ENCODE results near the gene GGA1. TPM values are rescaled to one million over a fixed set of nuclear protein-coding genes. Genes with fewer than 3 reads are reported as not detected.

GGA1 gene
- total RNA-seq, 3 donors from 2014 or later (not counting 1 experiment from before 2014, with no cell fraction given) = 69.3 to 87.8 (median 80.2) TPM

GRCh38 chr22:37669586-37669985 lies 61.0 kb downstream of the GGA1 start:
- ATAC-seq (no peak), DNase-seq (no peak)
- Histone ChIP-seq H3K9me3 (ENCODE audit: control insufficient read depth, insufficient read depth, low read length) (no peaks in the 10 kb centered on the region), H3K36me3 (ENCODE audit: control insufficient read depth, insufficient read depth, low read length) (peaks cover 6% of the 10 kb centered on the region), H3K27me3 (ENCODE audit: control insufficient read depth, insufficient read depth, low read length) (no peaks in the 10 kb centered on the region), H3K27ac (ENCODE audit: low read length) (no peak overlapping the region), H3K4me1 (ENCODE audit: control insufficient read depth, insufficient read depth, low read length) (peaks cover 29% of the 10 kb centered on the region), H3K4me3 (ENCODE audit: low read length) (no peak overlapping the region)
- WGBS (ENCODE audit: insufficient coverage) = 86% methylated on average over 5 of the region's 6 CpGs
- Mint-ChIP-seq H3K9me3 (no peaks in the 10 kb centered on the region), H3K27ac (no peak overlapping the region), H3K4me1 (peaks cover 11 to 31% of the 10 kb centered on the region in 2 donors), H3K36me3 (no peaks in the 10 kb centered on the region), H3K4me3 (no peak overlapping the region), H3K27me3 (ENCODE audit: low read depth in 2 of 2) (no peaks in the 10 kb centered on the region)
- TF ChIP-seq CTCF (IDR thresholded peaks at IDR 0.05) = no peak
- intact Hi-C loops (cut with micrococcal nuclease) = no loop called here

- peak in 1 of 2 donors; percentile 62 for DNase-seq
- H3K36me3 ChIP-seq (ENCODE audit: control insufficient read depth, insufficient read depth, low read length) = no peaks in the 10 kb centered on the region
- H3K36me3 Mint-ChIP-seq = no peaks in the 10 kb centered on the region
- no peak for TF ChIP-seq CTCF (IDR thresholded peaks at IDR 0.05)
- peaks cover 51% of the 10 kb centered on the region for H3K4me1 ChIP-seq (ENCODE audit: control insufficient read depth, insufficient read depth, low read length)
- peak overlapping the region in 1 of 2 donors; percentile 57 for H3K27ac Mint-ChIP-seq
- H3K4me1 Mint-ChIP-seq = peaks cover 16 to 50% of the 10 kb centered on the region in 2 donors
- WGBS (ENCODE audit: insufficient coverage) = 39% methylated on average over 14 of the region's 15 CpGs
- no peaks in the 10 kb centered on the region for H3K9me3 Mint-ChIP-seq
- no peaks in the 10 kb centered on the region for H3K27me3 Mint-ChIP-seq (ENCODE audit: low read depth in 2 of 2)
- peak overlapping the region; percentile 25 for H3K4me3 Mint-ChIP-seq
- no peak for ATAC-seq
- no peak overlapping the region for H3K27ac ChIP-seq (ENCODE audit: low read length)
- H3K27me3 ChIP-seq (ENCODE audit: control insufficient read depth, insufficient read depth, low read length) = no peaks in the 10 kb centered on the region
- no peak overlapping the region for H3K4me3 ChIP-seq (ENCODE audit: low read length)
- no peaks in the 10 kb centered on the region for H3K9me3 ChIP-seq (ENCODE audit: control insufficient read depth, insufficient read depth, low read length)
- intact Hi-C loops (cut with micrococcal nuclease) = no loop called here
Observed at GRCh38 chr22:37672206-37672919, 63.7 kb downstream of the GGA1 start.

- 44% methylated on average over 11 of the region's 11 CpGs for whole genome bisulfite sequencing (ENCODE audit: insufficient coverage)
- Histone ChIP-seq H3K9me3 (ENCODE audit: control insufficient read depth, insufficient read depth, low read length) (no peaks in the 10 kb centered on the region), H3K27me3 (ENCODE audit: control insufficient read depth, insufficient read depth, low read length) (no peaks in the 10 kb centered on the region), H3K36me3 (ENCODE audit: control insufficient read depth, insufficient read depth, low read length) (no peaks in the 10 kb centered on the region), H3K27ac (ENCODE audit: low read length) (no peak overlapping the region), H3K4me3 (ENCODE audit: low read length) (no peak overlapping the region), H3K4me1 (ENCODE audit: control insufficient read depth, insufficient read depth, low read length) (peaks cover 57% of the 10 kb centered on the region)
- Mint-ChIP-seq H3K4me3 (no peak overlapping the region), H3K36me3 (no peaks in the 10 kb centered on the region), H3K27ac (peak overlapping the region; percentile 57 to 97), H3K9me3 (no peaks in the 10 kb centered on the region), H3K4me1 (peaks cover 18 to 54% of the 10 kb centered on the region in 2 donors), H3K27me3 (ENCODE audit: low read depth in 2 of 2) (no peaks in the 10 kb centered on the region)
- DNase-seq (no peak), ATAC-seq (no peak)
- intact Hi-C loops (cut with micrococcal nuclease) = no loop called here
- no peak for TF ChIP-seq CTCF (IDR thresholded peaks at IDR 0.05)
Observed at GRCh38 chr22:37672920-37673455, 64.4 kb downstream of the GGA1 start.

Data from natural killer cell (primary cell).